ENCODE data around the gene MTURN.
"Not testable (repeated sequence)": the region's sequence is repeated elsewhere in the genome, so short reads cannot be mapped to it uniquely, and the experiment has no call there.

MTURN gene

GRCh38 chr7:30134611-30135300, at the start of gene MTURN:
MTURN (plus strand) TSS chr7:30134986; CDS start chr7:30135137, 151 bp downstream.
- DNase-seq: peak; percentile 90

- peak; percentile 49 for DNase-seq
Measured at GRCh38 chr7:30086529-30086928, 48.3 kb upstream of the MTURN start.

GRCh38 chr7:30087371-30087770, 47.4 kb upstream of the MTURN start:
- DNase-seq: peak; percentile 90

GRCh38 chr7:30088362-30088761, 46.4 kb upstream of the MTURN start:
- DNase-seq: no peak

- DNase-seq: no peak
Measured at GRCh38 chr7:30090111-30090510, 44.7 kb upstream of the MTURN start.

GRCh38 chr7:30091491-30091912, 43.3 kb upstream of the MTURN start:
- DNase-seq: no peak

GRCh38 chr7:30091987-30092386, 42.8 kb upstream of the MTURN start:
- no peak for DNase-seq

GRCh38 chr7:30093420-30093952, 41.3 kb upstream of the MTURN start:
- no peak for DNase-seq

GRCh38 chr7:30098599-30098998, 36.2 kb upstream of the MTURN start:
- DNase-seq: not testable (repeated sequence)

GRCh38 chr7:30102281-30102680, 32.5 kb upstream of the MTURN start:
- no peak for DNase-seq

- DNase-seq: no peak
Measured at GRCh38 chr7:30104157-30104556, 30.6 kb upstream of the MTURN start.

GRCh38 chr7:30112103-30112713, 22.6 kb upstream of the MTURN start:
- DNase-seq: no peak

- no peak for DNase-seq
Measured at GRCh38 chr7:30113144-30113543, 21.6 kb upstream of the MTURN start.

- DNase-seq: no peak
Measured at GRCh38 chr7:30114536-30115238, 20.1 kb upstream of the MTURN start.

- DNase-seq: no peak
Measured at GRCh38 chr7:30115709-30116297, 19.0 kb upstream of the MTURN start.

GRCh38 chr7:30116771-30117170, 18.0 kb upstream of the MTURN start:
- no peak for DNase-seq

- DNase-seq: no peak
Measured at GRCh38 chr7:30117896-30118295, 16.9 kb upstream of the MTURN start.

GRCh38 chr7:30119890-30120577, 14.8 kb upstream of the MTURN start:
- DNase-seq: no peak

- no peak for DNase-seq
Measured at GRCh38 chr7:30133736-30134610, 813 bp upstream of the MTURN start.

- peak; percentile 75 for DNase-seq
Measured at GRCh38 chr7:30135301-30136116, 723 bp downstream of the MTURN start.

Data from RPMI8226 (cell line).